Testis (tissue), 2 donors: ENCODE data around the gene FLT1.

Experiments
- CTCF ChIP-seq, 3 experiments: fragments of 450-650 bp in 2 of 3; fragments of 200-600 bp in 1 of 3; sonication (generic) in 1 of 3; IDR thresholded peaks; one replicate each; pipeline ENCODE4 v1.5.1; 2016 to 2019; ENCODE audit warnings: antibody characterized with exemption in 3 of 3, mild to moderate bottlenecking in 2 of 3, moderate library complexity in 1 of 3
- POLR2A ChIP-seq: fragments of 450-650 bp; IDR thresholded peaks from one replicate; pipeline ENCODE4 v1.6.1; 2017; ENCODE audit warnings: antibody characterized with exemption, mild to moderate bottlenecking, moderate library complexity

- TF ChIP-seq CTCF (IDR thresholded peaks at IDR 0.05), result no peak
- no peak for TF ChIP-seq POLR2A
Measured at GRCh38 chr13:28485996-28486543, 8.9 kb downstream of the FLT1 start.
